Ascending aorta (tissue), 2 donors: ENCODE measurements around the gene CREBRF. TPM values are rescaled to one million over a fixed set of nuclear protein-coding genes. Genes with fewer than 3 reads are reported as not detected.
"Not testable (repeated sequence)": the region's sequence is repeated elsewhere in the genome, so short reads cannot be mapped to it uniquely, and the experiment has no call there.

Source experiments
- DNase-seq, 2 donors: peaks; one replicate each; pipeline ENCODE4 v3.0.0-alpha.2; 2019; ENCODE audit warnings: low spot score in 2 of 2
- H3K27ac ChIP-seq, 2 donors: fragments of 200-600 bp; sonication (generic); one replicate each; pipeline ENCODE4 v1.5.1; 2016 to 2017; ENCODE audit warnings: mild to moderate bottlenecking in 1 of 2
- H3K27me3 ChIP-seq: fragments of 200-600 bp; sonication (generic); one replicate; pipeline ENCODE4 v1.5.1; 2017
- H3K36me3 ChIP-seq, 2 donors: fragments of 200-600 bp; sonication (generic); one replicate each; pipeline ENCODE4 v1.5.1; 2016
- H3K4me1 ChIP-seq, 2 donors: fragments of 200-600 bp; sonication (generic); one replicate each; pipeline ENCODE4 v1.5.1; 2016 to 2017; ENCODE audit warnings: mild to moderate bottlenecking in 1 of 2
- H3K4me3 ChIP-seq, 2 donors: fragments of 200-600 bp; sonication (generic); one replicate each; pipeline ENCODE4 v1.5.1; 2016 to 2017; ENCODE audit warnings: mild to moderate bottlenecking in 1 of 2
- H3K9me3 ChIP-seq, 2 donors: fragments of 200-600 bp; sonication (generic); one replicate each; pipeline ENCODE4 v1.5.1; 2016
- intact Hi-C: fragments of 100-400 bp; cut with DNase I; formaldehyde crosslinking; loops from one replicate; pipeline ENCODE4 v1.15.1; 2023
- total RNA-seq: library from RNA; depleted of rRNA; stranded (reverse); fragments of >200 nt; gene quantifications from one replicate; pipeline ENCODE4 v1.1.0, GENCODE V29; 2016
- TF ChIP-seq, protein P1 (sequence below), 3 experiments: fragments of 200-600 bp in 2 of 3; fragments of 450-650 bp in 1 of 3; sonication (generic) in 2 of 3; IDR thresholded peaks; one replicate each; pipeline ENCODE4 v1.5.1; 2016 to 2019; ENCODE audit warnings: antibody characterized with exemption in 3 of 3, mild to moderate bottlenecking in 1 of 3, moderate library complexity in 1 of 3

CREBRF gene
- total RNA-seq, 1 donor from 2014 or later, result 16.3 TPM

DNA sequence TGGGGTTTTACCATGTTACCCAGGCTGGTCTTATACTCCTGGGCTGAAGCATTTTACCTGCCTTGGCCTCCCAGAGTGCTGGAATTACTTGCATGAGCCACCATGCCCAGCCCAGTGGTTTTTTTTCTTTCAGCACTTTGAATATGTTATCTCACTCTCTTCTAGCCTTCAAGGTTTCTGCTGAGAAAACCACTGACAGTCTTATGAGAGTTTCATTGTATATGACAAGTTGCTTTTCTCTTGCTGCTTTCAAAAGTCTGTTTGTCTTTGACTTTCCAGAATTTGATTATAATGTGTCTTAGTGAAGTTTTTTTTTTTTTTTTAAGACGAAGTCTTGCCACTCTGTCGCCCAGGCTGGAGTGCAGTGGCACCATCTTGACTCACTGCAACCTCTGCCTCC lies 45.1 kb downstream of the CREBRF start:
- TF ChIP-seq, protein P1, sequence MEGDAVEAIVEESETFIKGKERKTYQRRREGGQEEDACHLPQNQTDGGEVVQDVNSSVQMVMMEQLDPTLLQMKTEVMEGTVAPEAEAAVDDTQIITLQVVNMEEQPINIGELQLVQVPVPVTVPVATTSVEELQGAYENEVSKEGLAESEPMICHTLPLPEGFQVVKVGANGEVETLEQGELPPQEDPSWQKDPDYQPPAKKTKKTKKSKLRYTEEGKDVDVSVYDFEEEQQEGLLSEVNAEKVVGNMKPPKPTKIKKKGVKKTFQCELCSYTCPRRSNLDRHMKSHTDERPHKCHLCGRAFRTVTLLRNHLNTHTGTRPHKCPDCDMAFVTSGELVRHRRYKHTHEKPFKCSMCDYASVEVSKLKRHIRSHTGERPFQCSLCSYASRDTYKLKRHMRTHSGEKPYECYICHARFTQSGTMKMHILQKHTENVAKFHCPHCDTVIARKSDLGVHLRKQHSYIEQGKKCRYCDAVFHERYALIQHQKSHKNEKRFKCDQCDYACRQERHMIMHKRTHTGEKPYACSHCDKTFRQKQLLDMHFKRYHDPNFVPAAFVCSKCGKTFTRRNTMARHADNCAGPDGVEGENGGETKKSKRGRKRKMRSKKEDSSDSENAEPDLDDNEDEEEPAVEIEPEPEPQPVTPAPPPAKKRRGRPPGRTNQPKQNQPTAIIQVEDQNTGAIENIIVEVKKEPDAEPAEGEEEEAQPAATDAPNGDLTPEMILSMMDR (IDR thresholded peaks at IDR 0.05), result no peak
- H3K4me3 ChIP-seq, result no peak overlapping the region
- peaks cover 5 to 11% of the 10 kb centered on the region in 2 donors for H3K36me3 ChIP-seq
- intact Hi-C loops, result no loop called here
- H3K27ac ChIP-seq, result no peak overlapping the region
- peaks cover 0 to 14% of the 10 kb centered on the region in 2 donors for H3K4me1 ChIP-seq
- DNase-seq, result no peak
- no peaks in the 10 kb centered on the region for H3K9me3 ChIP-seq
- no peaks in the 10 kb centered on the region for H3K27me3 ChIP-seq

DNA sequence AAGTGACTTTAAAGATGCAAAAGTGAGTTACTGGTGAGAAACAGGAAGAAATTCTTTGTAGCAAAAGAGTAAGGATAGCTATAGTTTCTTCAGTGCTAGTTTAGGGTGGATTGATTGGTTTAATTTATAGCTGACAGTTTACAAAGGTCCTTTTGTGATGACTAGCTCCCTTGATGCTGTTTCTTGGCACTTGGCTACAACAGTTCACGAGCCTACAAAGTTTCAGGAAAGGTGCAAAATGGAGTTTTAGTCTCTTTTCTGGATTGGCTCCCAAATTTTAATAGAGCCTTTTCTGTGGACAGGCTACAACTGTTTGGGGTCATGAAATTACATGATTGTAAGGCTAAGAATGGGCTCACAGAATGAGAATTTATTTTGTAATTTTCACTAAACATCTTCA lies 47.3 kb downstream of the CREBRF start:
- H3K27me3 ChIP-seq, result no peaks in the 10 kb centered on the region
- peaks cover 0 to 4% of the 10 kb centered on the region in 2 donors for H3K4me1 ChIP-seq
- no peak for DNase-seq
- H3K9me3 ChIP-seq, result no peaks in the 10 kb centered on the region
- peaks cover 6 to 11% of the 10 kb centered on the region in 2 donors for H3K36me3 ChIP-seq
- no peak overlapping the region for H3K4me3 ChIP-seq
- TF ChIP-seq, protein P1 (IDR thresholded peaks at IDR 0.05), result no peak
- H3K27ac ChIP-seq, result no peak overlapping the region
- intact Hi-C loops, result no loop called here

DNA sequence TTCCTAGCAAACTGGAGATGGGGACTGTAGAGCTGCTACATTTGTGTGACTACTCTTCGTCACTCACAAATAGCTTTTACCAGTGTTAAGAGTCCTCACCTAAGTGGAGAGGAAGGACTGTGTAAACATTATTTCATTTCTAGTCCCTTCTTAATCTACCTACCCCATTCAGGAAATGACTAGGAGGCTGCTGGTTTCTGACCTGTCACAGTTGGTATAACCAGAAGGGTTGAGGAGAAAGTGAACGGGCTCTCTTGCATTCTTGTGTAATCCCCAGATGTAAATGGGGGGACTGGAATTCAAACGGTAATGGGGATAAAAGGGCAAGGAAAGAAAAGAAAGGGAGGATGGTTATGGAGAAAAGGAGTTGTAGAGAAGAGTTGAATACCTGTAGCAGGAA lies 52.8 kb downstream of the CREBRF start:
- Histone ChIP-seq H3K4me1 (no peaks in the 10 kb centered on the region), H3K9me3 (no peaks in the 10 kb centered on the region), H3K27me3 (no peaks in the 10 kb centered on the region), H3K4me3 (no peak overlapping the region), H3K36me3 (peaks cover 41 to 56% of the 10 kb centered on the region in 2 donors), H3K27ac (no peak overlapping the region)
- no peak for DNase-seq
- intact Hi-C loops, result no loop called here
- TF ChIP-seq, protein P1 (IDR thresholded peaks at IDR 0.05), result no peak

DNA sequence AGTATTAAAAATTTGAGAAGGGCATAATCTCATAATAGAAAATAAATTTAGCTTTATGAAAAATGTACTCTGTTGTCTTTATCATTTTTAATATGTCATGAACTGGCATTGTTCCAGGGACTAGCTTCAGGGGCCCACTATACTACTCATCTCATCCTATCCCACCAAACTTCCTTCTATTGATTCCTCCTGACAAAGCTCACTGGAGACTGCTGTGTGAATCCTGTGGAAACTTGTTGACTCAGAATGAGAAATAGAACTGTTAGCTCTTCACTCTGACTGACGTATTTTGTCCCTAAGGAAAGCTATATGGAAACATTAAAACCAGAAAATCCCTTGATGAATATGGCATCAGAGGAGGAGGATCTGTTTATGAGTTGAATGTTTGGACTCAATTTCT lies 58.4 kb downstream of the CREBRF start:
- TF ChIP-seq, protein P1 (IDR thresholded peaks at IDR 0.05), result no peak
- H3K36me3 ChIP-seq, result peaks cover 47 to 79% of the 10 kb centered on the region in 2 donors
- H3K4me3 ChIP-seq, result no peak overlapping the region
- H3K27ac ChIP-seq, result no peak overlapping the region
- peaks cover 0 to 7% of the 10 kb centered on the region in 2 donors for H3K9me3 ChIP-seq
- intact Hi-C loops, result no loop called here
- no peak for DNase-seq
- H3K27me3 ChIP-seq, result no peaks in the 10 kb centered on the region
- no peaks in the 10 kb centered on the region for H3K4me1 ChIP-seq

DNA sequence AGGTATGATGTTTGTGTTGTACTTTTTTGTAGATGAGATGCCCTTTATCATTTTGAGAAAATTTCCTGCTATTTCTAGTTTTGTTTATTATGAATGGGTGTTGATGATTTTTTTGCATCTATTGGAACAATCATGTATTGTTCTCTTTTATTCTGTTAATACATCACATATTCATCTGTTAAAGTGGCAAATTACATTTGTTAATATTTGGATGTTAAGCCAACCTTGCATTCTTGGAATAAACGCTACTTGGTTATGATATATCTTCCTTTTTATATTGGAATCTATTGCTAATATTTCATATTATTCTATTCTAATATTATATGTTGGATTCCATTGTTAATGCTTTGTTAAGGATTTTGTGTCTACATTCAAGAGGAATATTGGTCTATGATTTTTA lies 63.6 kb downstream of the CREBRF start:
- TF ChIP-seq, protein P1 (IDR thresholded peaks at IDR 0.05), result no peak
- Histone ChIP-seq H3K4me1 (no peaks in the 10 kb centered on the region), H3K4me3 (no peak overlapping the region), H3K9me3 (peaks cover 0 to 16% of the 10 kb centered on the region in 2 donors), H3K27ac (no peak overlapping the region), H3K27me3 (no peaks in the 10 kb centered on the region), H3K36me3 (peaks cover 24 to 64% of the 10 kb centered on the region in 2 donors)
- intact Hi-C loops, result no loop called here
- no peak for DNase-seq

DNA sequence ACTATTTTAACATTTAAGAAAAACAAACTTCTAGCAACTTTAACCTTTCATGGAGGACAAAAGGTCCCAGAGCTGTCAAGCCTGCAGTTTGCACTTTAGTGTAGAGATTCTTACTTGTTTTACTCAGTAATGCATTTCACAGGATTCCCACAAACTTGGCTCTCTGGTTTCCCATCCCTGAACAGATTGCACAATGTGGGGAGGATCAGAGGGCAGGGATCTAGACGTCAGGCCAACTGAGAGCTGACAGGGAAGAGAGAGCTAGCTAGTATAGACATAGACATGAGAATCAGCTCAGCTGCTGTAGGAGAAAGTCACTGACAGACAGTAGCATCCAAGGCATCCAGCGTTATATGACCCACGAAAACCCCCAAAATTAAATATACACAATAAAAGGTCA lies 67.3 kb downstream of the CREBRF start:
- Histone ChIP-seq H3K36me3 (peaks cover 28 to 63% of the 10 kb centered on the region in 2 donors), H3K9me3 (peaks cover 0 to 16% of the 10 kb centered on the region in 2 donors), H3K4me1 (no peaks in the 10 kb centered on the region), H3K4me3 (no peak overlapping the region), H3K27ac (no peak overlapping the region), H3K27me3 (no peaks in the 10 kb centered on the region)
- DNase-seq, result no peak
- intact Hi-C loops, result no loop called here
- TF ChIP-seq, protein P1 (IDR thresholded peaks at IDR 0.05), result no peak

DNA sequence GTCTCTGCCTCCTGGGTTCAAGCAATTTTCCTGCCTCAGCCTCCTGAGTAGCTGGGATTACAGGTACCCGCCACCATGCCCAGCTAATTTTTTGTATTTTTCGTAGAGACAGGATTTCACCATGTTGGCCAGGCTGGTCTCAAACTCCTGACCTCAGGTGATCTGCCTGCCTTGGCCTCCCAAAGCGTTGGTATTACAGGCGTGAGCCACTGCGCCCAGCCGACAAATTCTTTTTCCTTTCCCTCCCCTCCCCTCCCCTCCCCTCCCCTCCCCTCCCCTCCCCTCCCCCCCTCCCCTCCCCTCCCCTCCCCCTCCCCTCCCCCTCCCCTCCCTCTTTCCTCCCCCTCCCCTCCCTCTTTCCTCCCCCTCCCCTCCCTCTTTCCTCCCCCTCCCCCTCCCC lies 76.0 kb downstream of the CREBRF start:
- H3K4me1 ChIP-seq, H3K27me3 ChIP-seq, H3K27ac ChIP-seq, H3K9me3 ChIP-seq, H3K4me3 ChIP-seq, intact Hi-C loops, DNase-seq: not testable (repeated sequence)
- H3K36me3 ChIP-seq, result peaks cover 32 to 39% of the 10 kb centered on the region in 2 donors
